Measurements from ENCODE around the gene KCNH6. TPM values are rescaled to one million over a fixed set of nuclear protein-coding genes. Genes with fewer than 3 reads are reported as not detected.

KCNH6 gene
- total and polyA plus RNA-seq, 8 donors: 0.41 to 1.5 (median 0.84) TPM

GRCh38 chr17:63481488-63481870 lies 41.7 kb upstream of the KCNH6 start:
- Histone ChIP-seq H3K27ac (peak overlapping the region in 1 of 2 donors; percentile 53), H3K27me3 (peaks cover 5 to 30% of the 10 kb centered on the region in 2 donors), H3K9me3 (no peaks in the 10 kb centered on the region), H3K4me3 (no peak overlapping the region), H3K4me1 (peaks cover 15 to 40% of the 10 kb centered on the region in 2 donors), H3K36me3 (no peaks in the 10 kb centered on the region)
- DNase-seq (no peak), ATAC-seq (no peak)
- intact Hi-C loops (cut with DNase I): no loop called here
- no peak for TF ChIP-seq CTCF (IDR thresholded peaks at IDR 0.05)

GRCh38 chr17:63482509-63482908 lies 40.6 kb upstream of the KCNH6 start:
- ATAC-seq (no peak), DNase-seq (no peak)
- no peaks in the 10 kb centered on the region for H3K9me3 ChIP-seq
- intact Hi-C loops (cut with DNase I): no loop called here
- H3K27ac ChIP-seq: peak overlapping the region in 1 of 2 donors; percentile 13
- H3K4me3 ChIP-seq: no peak overlapping the region
- H3K27me3 ChIP-seq: peaks cover 5 to 20% of the 10 kb centered on the region in 2 donors
- peaks cover 13 to 30% of the 10 kb centered on the region in 2 donors for H3K4me1 ChIP-seq
- H3K36me3 ChIP-seq: no peaks in the 10 kb centered on the region
- TF ChIP-seq CTCF (IDR thresholded peaks at IDR 0.05): no peak

- H3K27me3 ChIP-seq: peaks cover 2 to 15% of the 10 kb centered on the region in 2 donors
- ATAC-seq (no peak), DNase-seq (no peak)
- H3K27ac ChIP-seq: no peak overlapping the region
- no peak overlapping the region for H3K4me3 ChIP-seq
- intact Hi-C loops (cut with DNase I): no loop called here
- H3K9me3 ChIP-seq: no peaks in the 10 kb centered on the region
- H3K4me1 ChIP-seq: peaks cover 8 to 25% of the 10 kb centered on the region in 2 donors
- no peak for TF ChIP-seq CTCF (IDR thresholded peaks at IDR 0.05)
- no peaks in the 10 kb centered on the region for H3K36me3 ChIP-seq
These were observed 40.1 kb upstream of the KCNH6 start for GRCh38 chr17:63483038-63483437.

GRCh38 chr17:63483655-63484575 lies 39.2 kb upstream of the KCNH6 start:
- ATAC-seq (no peak), DNase-seq (peak in 1 of 4 donors; percentile 68)
- H3K4me1 ChIP-seq: peaks cover 0 to 16% of the 10 kb centered on the region in 2 donors
- no peaks in the 10 kb centered on the region for H3K9me3 ChIP-seq
- H3K36me3 ChIP-seq: no peaks in the 10 kb centered on the region
- H3K27me3 ChIP-seq: peaks cover 0 to 6% of the 10 kb centered on the region in 2 donors
- intact Hi-C loops (cut with DNase I): no loop called here
- H3K4me3 ChIP-seq: no peak overlapping the region
- TF ChIP-seq CTCF (IDR thresholded peaks at IDR 0.05): no peak
- no peak overlapping the region for H3K27ac ChIP-seq

- H3K36me3 ChIP-seq: no peaks in the 10 kb centered on the region
- no peak overlapping the region for H3K4me3 ChIP-seq
- intact Hi-C loops (cut with DNase I): no loop called here
- H3K4me1 ChIP-seq: peaks cover 0 to under 1% of the 10 kb centered on the region in 2 donors
- no peaks in the 10 kb centered on the region for H3K9me3 ChIP-seq
- TF ChIP-seq CTCF (IDR thresholded peaks at IDR 0.05): no peak
- no peak for DNase-seq
- peak overlapping the region in 1 of 2 donors; percentile 47 for H3K27ac ChIP-seq
- H3K27me3 ChIP-seq: no peaks in the 10 kb centered on the region
- ATAC-seq: no peak
These were observed 36.7 kb upstream of the KCNH6 start for GRCh38 chr17:63486317-63487013.

Data from left lung (tissue), 10 donors.